Measurements from ENCODE around the gene LDB1.

DNA sequence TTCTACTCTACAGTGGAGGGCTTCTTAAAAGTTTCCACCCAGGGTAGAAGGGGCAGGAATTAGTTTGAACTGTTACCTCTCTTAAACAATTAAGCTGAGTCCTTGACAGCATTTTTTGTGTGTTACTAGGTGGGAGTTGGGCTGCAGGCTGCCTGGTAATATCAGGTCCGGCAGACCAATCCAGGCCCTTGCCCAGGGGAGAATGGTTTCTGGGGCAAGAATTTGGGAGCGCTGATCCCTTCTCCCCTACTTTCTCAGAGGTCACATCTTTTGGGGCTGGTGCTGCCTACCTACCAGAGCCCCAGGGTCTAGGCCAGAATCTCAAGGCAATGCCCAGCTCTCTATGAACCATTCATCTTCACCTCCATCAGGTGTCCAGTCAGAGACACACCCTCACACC lies 14.2 kb upstream of the LDB1 start:
- TF ChIP-seq EZH2 (IDR thresholded peaks at IDR 0.05) (no peak), MAX (IDR thresholded peaks at IDR 0.05) (no peak), SIN3A (IDR thresholded peaks at IDR 0.05; ENCODE audit: low read depth) (no peak), YY1 (IDR thresholded peaks at IDR 0.05; ENCODE audit: extremely low read depth, insufficient replicate concordance, low read depth, low read length) (no peak), POLR2A (IDR thresholded peaks at IDR 0.05; ENCODE audit: borderline replicate concordance, extremely low read depth, insufficient read depth, insufficient read length) (no peak), POLR2AphosphoS5 (IDR thresholded peaks at IDR 0.05; ENCODE audit: low read depth, low read length) (no peak), CEBPB (IDR thresholded peaks at IDR 0.05; ENCODE audit: low read depth) (no peak), RAD21 (IDR thresholded peaks at IDR 0.05; ENCODE audit: low read depth) (no peak), SP1 (IDR thresholded peaks at IDR 0.05; ENCODE audit: low read depth) (no peak), EGR1 (IDR thresholded peaks at IDR 0.05; ENCODE audit: low read depth) (no peak), SRF (IDR thresholded peaks at IDR 0.05; ENCODE audit: low read depth) (no peak)
- TF ChIP-seq, protein P1, sequence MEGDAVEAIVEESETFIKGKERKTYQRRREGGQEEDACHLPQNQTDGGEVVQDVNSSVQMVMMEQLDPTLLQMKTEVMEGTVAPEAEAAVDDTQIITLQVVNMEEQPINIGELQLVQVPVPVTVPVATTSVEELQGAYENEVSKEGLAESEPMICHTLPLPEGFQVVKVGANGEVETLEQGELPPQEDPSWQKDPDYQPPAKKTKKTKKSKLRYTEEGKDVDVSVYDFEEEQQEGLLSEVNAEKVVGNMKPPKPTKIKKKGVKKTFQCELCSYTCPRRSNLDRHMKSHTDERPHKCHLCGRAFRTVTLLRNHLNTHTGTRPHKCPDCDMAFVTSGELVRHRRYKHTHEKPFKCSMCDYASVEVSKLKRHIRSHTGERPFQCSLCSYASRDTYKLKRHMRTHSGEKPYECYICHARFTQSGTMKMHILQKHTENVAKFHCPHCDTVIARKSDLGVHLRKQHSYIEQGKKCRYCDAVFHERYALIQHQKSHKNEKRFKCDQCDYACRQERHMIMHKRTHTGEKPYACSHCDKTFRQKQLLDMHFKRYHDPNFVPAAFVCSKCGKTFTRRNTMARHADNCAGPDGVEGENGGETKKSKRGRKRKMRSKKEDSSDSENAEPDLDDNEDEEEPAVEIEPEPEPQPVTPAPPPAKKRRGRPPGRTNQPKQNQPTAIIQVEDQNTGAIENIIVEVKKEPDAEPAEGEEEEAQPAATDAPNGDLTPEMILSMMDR (IDR thresholded peaks at IDR 0.05 in 2 of 3, conservative IDR thresholded peaks at IDR 0.05 in 1 of 3; ENCODE audit: borderline replicate concordance in 1 of 3, insufficient read depth in 1 of 3, low read depth in 2 of 3, low read length in 2 of 3), result no peak
- TF ChIP-seq, protein P2, sequence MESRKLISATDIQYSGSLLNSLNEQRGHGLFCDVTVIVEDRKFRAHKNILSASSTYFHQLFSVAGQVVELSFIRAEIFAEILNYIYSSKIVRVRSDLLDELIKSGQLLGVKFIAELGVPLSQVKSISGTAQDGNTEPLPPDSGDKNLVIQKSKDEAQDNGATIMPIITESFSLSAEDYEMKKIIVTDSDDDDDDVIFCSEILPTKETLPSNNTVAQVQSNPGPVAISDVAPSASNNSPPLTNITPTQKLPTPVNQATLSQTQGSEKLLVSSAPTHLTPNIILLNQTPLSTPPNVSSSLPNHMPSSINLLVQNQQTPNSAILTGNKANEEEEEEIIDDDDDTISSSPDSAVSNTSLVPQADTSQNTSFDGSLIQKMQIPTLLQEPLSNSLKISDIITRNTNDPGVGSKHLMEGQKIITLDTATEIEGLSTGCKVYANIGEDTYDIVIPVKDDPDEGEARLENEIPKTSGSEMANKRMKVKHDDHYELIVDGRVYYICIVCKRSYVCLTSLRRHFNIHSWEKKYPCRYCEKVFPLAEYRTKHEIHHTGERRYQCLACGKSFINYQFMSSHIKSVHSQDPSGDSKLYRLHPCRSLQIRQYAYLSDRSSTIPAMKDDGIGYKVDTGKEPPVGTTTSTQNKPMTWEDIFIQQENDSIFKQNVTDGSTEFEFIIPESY (IDR thresholded peaks at IDR 0.05; ENCODE audit: extremely low read depth, insufficient replicate concordance, low read length), result no peak
- TF ChIP-seq, protein P3, sequence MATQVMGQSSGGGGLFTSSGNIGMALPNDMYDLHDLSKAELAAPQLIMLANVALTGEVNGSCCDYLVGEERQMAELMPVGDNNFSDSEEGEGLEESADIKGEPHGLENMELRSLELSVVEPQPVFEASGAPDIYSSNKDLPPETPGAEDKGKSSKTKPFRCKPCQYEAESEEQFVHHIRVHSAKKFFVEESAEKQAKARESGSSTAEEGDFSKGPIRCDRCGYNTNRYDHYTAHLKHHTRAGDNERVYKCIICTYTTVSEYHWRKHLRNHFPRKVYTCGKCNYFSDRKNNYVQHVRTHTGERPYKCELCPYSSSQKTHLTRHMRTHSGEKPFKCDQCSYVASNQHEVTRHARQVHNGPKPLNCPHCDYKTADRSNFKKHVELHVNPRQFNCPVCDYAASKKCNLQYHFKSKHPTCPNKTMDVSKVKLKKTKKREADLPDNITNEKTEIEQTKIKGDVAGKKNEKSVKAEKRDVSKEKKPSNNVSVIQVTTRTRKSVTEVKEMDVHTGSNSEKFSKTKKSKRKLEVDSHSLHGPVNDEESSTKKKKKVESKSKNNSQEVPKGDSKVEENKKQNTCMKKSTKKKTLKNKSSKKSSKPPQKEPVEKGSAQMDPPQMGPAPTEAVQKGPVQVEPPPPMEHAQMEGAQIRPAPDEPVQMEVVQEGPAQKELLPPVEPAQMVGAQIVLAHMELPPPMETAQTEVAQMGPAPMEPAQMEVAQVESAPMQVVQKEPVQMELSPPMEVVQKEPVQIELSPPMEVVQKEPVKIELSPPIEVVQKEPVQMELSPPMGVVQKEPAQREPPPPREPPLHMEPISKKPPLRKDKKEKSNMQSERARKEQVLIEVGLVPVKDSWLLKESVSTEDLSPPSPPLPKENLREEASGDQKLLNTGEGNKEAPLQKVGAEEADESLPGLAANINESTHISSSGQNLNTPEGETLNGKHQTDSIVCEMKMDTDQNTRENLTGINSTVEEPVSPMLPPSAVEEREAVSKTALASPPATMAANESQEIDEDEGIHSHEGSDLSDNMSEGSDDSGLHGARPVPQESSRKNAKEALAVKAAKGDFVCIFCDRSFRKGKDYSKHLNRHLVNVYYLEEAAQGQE (IDR thresholded peaks at IDR 0.05; ENCODE audit: low read depth), result no peak

Measured in HCT116 (cell line).